ENCODE measurements around the gene CBLC.

CBLC gene

DNA sequence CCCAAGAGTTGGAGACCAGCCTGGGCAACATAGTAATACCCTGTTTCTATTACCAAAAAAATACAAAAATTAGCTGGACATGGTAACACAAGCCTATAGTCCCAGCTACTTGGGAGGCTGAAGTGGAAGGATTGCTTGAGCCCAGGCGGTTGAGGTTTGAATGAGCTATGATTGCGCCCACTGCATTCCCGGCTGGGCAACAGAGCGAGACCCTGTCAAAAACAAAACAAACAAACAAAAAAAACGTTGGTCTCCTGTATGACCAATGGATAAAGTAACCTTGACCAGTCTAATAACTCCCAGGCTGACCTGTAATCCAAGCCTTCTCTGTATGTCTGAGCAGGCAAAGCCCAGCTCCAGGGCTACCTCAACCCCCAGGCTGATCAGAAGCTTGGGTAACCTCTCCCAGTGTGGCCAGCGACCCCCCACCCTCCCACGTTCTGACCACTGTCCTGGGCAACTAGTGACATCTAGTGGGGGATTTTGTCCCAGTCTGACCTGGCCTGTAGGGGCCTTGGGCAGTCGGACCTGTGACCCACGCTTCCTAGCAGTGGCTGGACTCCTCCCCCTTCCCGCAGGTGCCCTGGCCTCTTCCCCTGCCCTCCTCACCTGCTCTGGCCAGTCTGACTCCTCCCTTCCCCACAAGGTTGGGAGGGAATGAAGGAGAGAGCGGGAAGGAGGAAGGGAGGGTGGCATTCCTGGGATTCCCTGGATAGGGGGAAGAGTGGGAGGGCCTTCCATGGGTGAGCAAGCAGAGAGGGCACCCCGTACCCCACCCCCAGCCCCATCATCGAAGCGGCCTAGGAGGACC is 30.2 kb downstream of the CBLC start:
- no peak for FAIRE-seq

GRCh38 chr19:44808463-44809371 is 31.0 kb downstream of the CBLC start, which contains the start of gene BCAM:
BCAM (plus strand) TSS chr19:44809103; CDS start chr19:44809125, 22 bp downstream.
- no peak for TF ChIP-seq POLR2AphosphoS5 (IDR thresholded peaks at IDR 0.05; ENCODE audit: low read depth, low read length)
- TF ChIP-seq POLR2A (IDR thresholded peaks at IDR 0.05; ENCODE audit: low read depth, low read length): no peak
- TF ChIP-seq TAF1 (IDR thresholded peaks at IDR 0.05; ENCODE audit: borderline replicate concordance, low read depth, low read length): no peak
- no peak for DNase-seq (ENCODE audit: insufficient read length)
- FAIRE-seq: no peak

More for the DNA sequence above, 30.2 kb downstream of the CBLC start:
- TF ChIP-seq POLR2AphosphoS5 (IDR thresholded peaks at IDR 0.05; ENCODE audit: low read depth, low read length): no peak
- no peak for TF ChIP-seq TAF1 (IDR thresholded peaks at IDR 0.05; ENCODE audit: borderline replicate concordance, low read depth, low read length)
- no peak for TF ChIP-seq POLR2A (IDR thresholded peaks at IDR 0.05; ENCODE audit: low read depth, low read length)
- no peak for DNase-seq (ENCODE audit: insufficient read length)

GRCh38 chr19:44809577-44810233 is 32.0 kb downstream of the CBLC start:
- FAIRE-seq (no peak), DNase-seq (ENCODE audit: insufficient read length) (no peak)
- no peak for TF ChIP-seq TAF1 (IDR thresholded peaks at IDR 0.05; ENCODE audit: borderline replicate concordance, low read depth, low read length)
- TF ChIP-seq POLR2AphosphoS5 (IDR thresholded peaks at IDR 0.05; ENCODE audit: low read depth, low read length): no peak
- TF ChIP-seq POLR2A (IDR thresholded peaks at IDR 0.05; ENCODE audit: low read depth, low read length): no peak

DNA sequence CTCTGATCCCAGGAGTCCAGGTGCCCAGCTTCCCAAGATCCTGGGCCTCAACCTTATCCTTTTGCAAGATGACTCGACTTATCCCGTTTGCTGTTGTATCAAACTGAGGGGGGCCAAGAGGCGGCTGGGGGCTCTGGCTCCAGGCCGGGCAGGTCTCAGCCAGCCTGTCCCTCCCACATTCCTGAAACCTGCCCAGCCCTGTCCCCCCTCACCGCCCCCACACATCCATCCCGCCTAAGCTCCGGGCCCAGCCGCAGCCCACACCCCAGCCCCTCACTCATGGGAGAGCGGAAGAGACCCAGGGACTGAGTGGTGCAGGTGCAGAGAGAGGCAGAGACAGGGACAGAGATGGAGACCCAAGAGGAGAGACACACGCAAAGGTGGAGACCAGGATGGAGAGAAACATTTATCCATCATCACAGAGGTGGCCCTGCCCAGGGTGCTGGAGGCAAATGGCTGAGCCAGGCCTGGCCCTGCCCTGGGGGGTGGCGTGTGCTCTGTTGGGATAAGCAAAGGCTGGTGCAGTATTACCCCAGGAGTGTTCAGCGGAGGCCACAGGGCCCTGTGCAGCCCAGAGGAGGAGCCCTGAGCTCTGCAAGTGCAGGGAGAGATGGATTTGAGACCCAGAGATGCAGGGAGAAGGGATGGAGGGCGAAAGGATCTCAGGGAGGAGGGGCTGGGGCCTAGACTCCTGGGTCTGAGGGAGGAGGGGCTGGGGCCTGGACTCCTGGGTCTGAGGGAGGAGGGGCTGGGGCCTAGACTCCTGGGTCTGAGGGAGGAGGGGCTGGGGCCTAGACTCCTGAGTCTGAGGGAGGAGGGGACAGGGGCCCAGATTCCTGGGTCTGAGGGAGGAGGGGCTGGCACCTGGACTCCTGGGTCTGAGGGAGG is 32.8 kb downstream of the CBLC start:
- no peak for TF ChIP-seq POLR2A (IDR thresholded peaks at IDR 0.05; ENCODE audit: low read depth, low read length)
- no peak for TF ChIP-seq TAF1 (IDR thresholded peaks at IDR 0.05; ENCODE audit: borderline replicate concordance, low read depth, low read length)
- TF ChIP-seq POLR2AphosphoS5 (IDR thresholded peaks at IDR 0.05; ENCODE audit: low read depth, low read length): no peak
- DNase-seq (ENCODE audit: insufficient read length) (no peak), FAIRE-seq (no peak)

GRCh38 chr19:44811122-44811419 is 33.4 kb downstream of the CBLC start:
- FAIRE-seq: no peak
- DNase-seq (ENCODE audit: insufficient read length): no peak
- TF ChIP-seq POLR2AphosphoS5 (IDR thresholded peaks at IDR 0.05; ENCODE audit: low read depth, low read length): no peak
- TF ChIP-seq TAF1 (IDR thresholded peaks at IDR 0.05; ENCODE audit: borderline replicate concordance, low read depth, low read length): no peak
- TF ChIP-seq POLR2A (IDR thresholded peaks at IDR 0.05; ENCODE audit: low read depth, low read length): no peak

GRCh38 chr19:44812142-44812718 is 34.5 kb downstream of the CBLC start:
- FAIRE-seq (no peak), DNase-seq (ENCODE audit: insufficient read length) (no peak)
- TF ChIP-seq POLR2A (IDR thresholded peaks at IDR 0.05; ENCODE audit: low read depth, low read length): no peak
- TF ChIP-seq TAF1 (IDR thresholded peaks at IDR 0.05; ENCODE audit: borderline replicate concordance, low read depth, low read length): no peak
- TF ChIP-seq POLR2AphosphoS5 (IDR thresholded peaks at IDR 0.05; ENCODE audit: low read depth, low read length): no peak

- FAIRE-seq (no peak), DNase-seq (ENCODE audit: insufficient read length) (no peak)
- no peak for TF ChIP-seq POLR2A (IDR thresholded peaks at IDR 0.05; ENCODE audit: low read depth, low read length)
- TF ChIP-seq POLR2AphosphoS5 (IDR thresholded peaks at IDR 0.05; ENCODE audit: low read depth, low read length): no peak
- TF ChIP-seq TAF1 (IDR thresholded peaks at IDR 0.05; ENCODE audit: borderline replicate concordance, low read depth, low read length): no peak
These were observed 35.6 kb downstream of the CBLC start for GRCh38 chr19:44813070-44813840.

GRCh38 chr19:44813841-44814470 is 36.3 kb downstream of the CBLC start:
- DNase-seq (ENCODE audit: insufficient read length) (no peak), FAIRE-seq (no peak)
- TF ChIP-seq POLR2A (IDR thresholded peaks at IDR 0.05; ENCODE audit: low read depth, low read length) (no peak), TAF1 (IDR thresholded peaks at IDR 0.05; ENCODE audit: borderline replicate concordance, low read depth, low read length) (no peak), POLR2AphosphoS5 (IDR thresholded peaks at IDR 0.05; ENCODE audit: low read depth, low read length) (no peak)

GRCh38 chr19:44814517-44814916 is 36.8 kb downstream of the CBLC start:
- TF ChIP-seq TAF1 (IDR thresholded peaks at IDR 0.05; ENCODE audit: borderline replicate concordance, low read depth, low read length) (no peak), POLR2A (IDR thresholded peaks at IDR 0.05; ENCODE audit: low read depth, low read length) (no peak)
- DNase-seq (ENCODE audit: insufficient read length): no peak
- no peak for FAIRE-seq

Data from GM12892 (cell line).